Germinal center (tissue), 1 donor: ENCODE results near the gene ATAD3A.

ENCODE experiments used
- DNase-seq: peaks from one replicate; pipeline ENCODE4 v3.0.0; 2012; ENCODE audit warnings: mixed read lengths, low spot score

ATAD3A gene

DNA sequence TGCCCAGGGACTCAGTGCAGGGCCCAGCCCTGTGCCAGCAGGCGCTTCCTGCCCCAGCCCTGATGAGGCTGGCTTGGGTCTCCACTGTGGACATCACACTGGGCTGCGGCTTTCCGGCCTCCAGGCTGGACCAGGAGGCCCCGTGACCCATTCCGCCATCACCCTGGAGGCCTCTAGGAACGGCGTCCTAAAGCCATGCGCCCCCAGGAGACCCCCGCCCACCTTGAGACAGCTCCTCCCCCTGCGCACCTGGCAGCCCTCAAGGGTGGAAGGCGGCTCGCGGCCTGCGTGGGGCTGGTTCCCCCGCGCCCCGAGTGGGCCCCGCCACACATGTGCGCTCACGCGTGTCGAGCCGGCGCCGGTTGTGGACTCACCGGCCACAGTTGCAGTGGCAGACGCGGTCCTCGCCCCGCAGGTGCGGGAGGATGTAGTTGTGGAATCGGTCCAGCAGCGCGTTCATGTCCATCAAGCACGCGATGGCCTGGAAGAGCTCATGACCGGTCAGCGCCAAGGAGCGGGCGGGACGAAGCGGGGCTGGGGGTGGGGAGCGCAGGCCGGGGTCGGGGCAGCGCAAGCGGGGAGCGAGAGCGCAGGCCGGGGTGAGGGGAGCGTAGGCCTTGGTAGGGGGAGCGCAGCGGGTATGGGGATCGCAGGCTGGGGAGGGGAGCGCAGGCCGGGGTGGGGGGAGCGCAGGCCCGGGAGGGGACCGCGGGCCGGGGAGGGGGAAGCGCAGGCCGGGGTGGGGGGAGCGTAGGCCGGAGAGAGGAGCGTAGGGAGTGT is 27.5 kb downstream of the ATAD3A start:
- DNase-seq = no peak

GRCh38 chr1:1540090-1540817 is 28.3 kb downstream of the ATAD3A start, which contains the start of gene TMEM240:
TMEM240 (minus strand) TSS chr1:1540624; CDS start chr1:1540346, 278 bp downstream.
- peak; percentile 60 for DNase-seq

GRCh38 chr1:1540818-1541628 is 29.1 kb downstream of the ATAD3A start:
- no peak for DNase-seq

GRCh38 chr1:1541956-1542765 is 30.2 kb downstream of the ATAD3A start:
- no peak for DNase-seq

DNA sequence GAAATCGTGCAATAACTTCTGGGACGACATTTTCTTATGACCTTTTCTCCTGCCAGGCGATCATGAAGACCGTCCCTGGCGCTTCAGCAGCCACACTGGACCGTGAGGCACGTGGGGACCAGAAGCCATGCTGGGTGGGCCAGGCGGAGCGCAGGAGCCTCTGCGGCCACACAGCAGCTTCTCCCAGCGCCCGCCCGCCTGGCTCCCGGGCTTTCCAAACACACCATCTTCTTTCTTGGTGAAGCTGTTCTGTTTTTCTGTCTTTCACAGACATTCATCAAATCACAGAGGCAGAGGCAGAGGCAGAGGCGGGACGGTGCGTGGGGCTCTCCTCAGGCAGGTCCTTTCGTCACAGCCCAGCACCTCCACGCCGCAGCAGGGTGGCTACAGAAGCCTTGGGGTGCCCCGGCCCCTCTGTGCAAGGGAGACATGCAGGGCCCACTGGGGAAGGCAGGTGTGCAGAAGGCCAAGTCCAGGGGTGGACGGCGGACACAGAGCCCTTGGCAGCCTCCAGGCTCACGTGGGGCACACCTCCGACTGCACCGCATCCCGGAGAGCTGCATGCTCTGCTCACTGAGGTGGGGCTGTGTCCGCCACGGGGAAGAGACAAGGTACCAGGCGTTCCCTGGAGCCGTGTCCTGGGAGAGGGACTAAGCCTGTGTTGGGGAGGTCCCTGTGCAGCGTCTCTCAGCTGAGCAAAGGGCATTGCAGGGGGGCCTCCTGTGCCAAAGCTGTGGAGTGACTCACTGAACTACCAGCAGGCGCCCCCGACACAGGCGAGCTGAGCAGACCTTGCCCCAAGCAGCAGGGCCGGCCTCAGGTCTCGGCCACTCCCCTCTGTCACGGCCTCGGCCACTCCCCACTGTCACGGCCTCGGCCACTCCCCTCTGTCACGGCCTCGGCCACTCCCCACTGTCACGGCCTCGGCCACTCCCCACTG is 31.1 kb downstream of the ATAD3A start:
- DNase-seq = no peak

- no peak for DNase-seq
These were observed 31.7 kb downstream of the ATAD3A start for GRCh38 chr1:1543706-1544099.

GRCh38 chr1:1544544-1544943 is 32.6 kb downstream of the ATAD3A start:
- DNase-seq = no peak

- DNase-seq = no peak
These were observed 34.2 kb downstream of the ATAD3A start for GRCh38 chr1:1545946-1546737.

DNA sequence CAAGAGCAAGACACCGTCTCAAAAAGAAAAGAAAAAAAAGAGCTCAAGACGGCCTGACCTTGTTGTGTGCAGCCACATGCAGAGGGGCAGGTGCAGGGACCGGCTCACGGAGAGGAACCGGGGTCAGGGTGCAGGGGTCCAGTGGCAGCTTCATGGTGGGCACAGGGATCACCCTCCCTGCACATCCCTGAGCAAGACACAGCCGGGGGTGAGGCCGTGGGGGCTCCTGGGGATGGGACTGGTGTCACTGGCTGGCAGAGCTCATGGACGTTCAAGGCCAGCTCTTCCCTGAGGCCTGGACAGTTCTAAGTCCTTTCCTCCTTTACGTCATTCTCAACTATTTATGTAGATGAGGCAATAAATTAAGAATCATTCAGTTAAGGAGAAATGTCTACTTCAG is 35.0 kb downstream of the ATAD3A start:
- no peak for DNase-seq

DNA sequence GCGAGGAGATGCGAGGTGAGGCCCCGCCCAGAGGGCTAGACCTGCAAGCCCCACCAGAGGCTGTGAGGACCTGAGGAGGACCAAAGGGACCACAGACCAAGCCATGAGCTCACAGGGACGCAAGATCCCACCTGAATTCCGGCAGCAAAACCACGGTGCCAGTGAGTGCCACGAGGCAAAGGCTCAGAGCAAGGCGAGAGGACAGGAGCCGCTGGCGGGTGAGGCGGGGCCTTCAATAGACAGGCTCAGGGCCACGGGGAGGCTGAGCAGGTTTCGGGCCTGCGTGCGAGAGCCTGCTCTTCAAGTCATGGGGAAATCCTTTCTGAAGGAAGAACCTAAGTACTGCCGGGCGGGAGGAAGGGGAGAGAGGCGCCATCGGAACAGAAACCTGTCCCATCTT is 35.5 kb downstream of the ATAD3A start:
- no peak for DNase-seq

GRCh38 chr1:1548591-1548990 is 36.6 kb downstream of the ATAD3A start:
- no peak for DNase-seq

DNA sequence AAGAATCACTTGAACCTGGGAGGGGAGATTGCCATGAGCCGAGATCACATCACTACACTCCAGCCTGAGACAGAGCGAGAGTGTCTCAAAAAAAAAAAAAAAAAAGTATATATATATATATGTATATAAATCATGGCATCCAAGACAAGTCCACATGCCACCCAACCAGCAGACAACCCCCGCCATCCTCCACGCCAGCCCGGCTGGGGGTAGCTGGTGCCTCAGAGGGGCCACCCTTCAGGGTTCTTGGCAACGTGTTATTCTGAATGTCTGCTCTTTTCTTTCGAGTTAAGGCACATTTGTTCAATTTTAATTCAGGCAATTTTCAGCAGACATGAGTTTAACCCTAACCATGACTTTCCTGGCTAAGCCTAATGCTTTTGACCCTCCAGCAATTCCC is 38.1 kb downstream of the ATAD3A start:
- DNase-seq = no peak

- no peak for DNase-seq
These were observed 38.9 kb downstream of the ATAD3A start for GRCh38 chr1:1550591-1551432.

- DNase-seq = no peak
These were observed 39.7 kb downstream of the ATAD3A start for GRCh38 chr1:1551524-1552262.

- no peak for DNase-seq
These were observed 40.3 kb downstream of the ATAD3A start for GRCh38 chr1:1552263-1552639.

- no peak for DNase-seq
These were observed 42.0 kb downstream of the ATAD3A start for GRCh38 chr1:1553821-1554494.

GRCh38 chr1:1554550-1554925 is 42.6 kb downstream of the ATAD3A start:
- no peak for DNase-seq
